Effector memory CD4-positive, alpha-beta T cell (primary cell): ENCODE measurements around the gene CHI3L1.

Source experiments
- DNase-seq, 3 donors: peaks; one replicate each; pipeline ENCODE4 v3.0.0-alpha.2; 2020
- H3K27ac ChIP-seq: 2 replicates; pipeline ENCODE4 v1.7.0; 2013; ENCODE audit warnings: mild to moderate bottlenecking, low read length, moderate library complexity; ENCODE audit not compliant: insufficient read depth, poor library complexity, severe bottlenecking
- H3K27me3 ChIP-seq: replicated peaks from 2 replicates; pipeline ENCODE4 v1.7.0; 2013; ENCODE audit warnings: mild to moderate bottlenecking, low read length; ENCODE audit not compliant: insufficient read depth, control insufficient read depth, poor library complexity, severe bottlenecking
- H3K36me3 ChIP-seq: 2 replicates; pipeline ENCODE4 v1.7.0; 2013; ENCODE audit warnings: mild to moderate bottlenecking, low read length, moderate library complexity; ENCODE audit not compliant: control insufficient read depth, insufficient read depth
- H3K4me1 ChIP-seq: 2 replicates; pipeline ENCODE4 v1.7.0; 2013; ENCODE audit warnings: low read length, mild to moderate bottlenecking; ENCODE audit not compliant: control insufficient read depth, insufficient read depth, poor library complexity, severe bottlenecking
- H3K4me3 ChIP-seq: 2 replicates; pipeline ENCODE4 v1.7.0; 2013; ENCODE audit warnings: low read length, low read depth, mild to moderate bottlenecking; ENCODE audit not compliant: insufficient read depth, poor library complexity, severe bottlenecking
- H3K9me3 ChIP-seq: 2 replicates; pipeline ENCODE4 v1.7.0; 2013; ENCODE audit warnings: mild to moderate bottlenecking, low read length, moderate library complexity; ENCODE audit not compliant: control insufficient read depth

CHI3L1 gene

GRCh38 chr1:203146042-203146369, 40.5 kb downstream of the CHI3L1 start:
- H3K27ac ChIP-seq, result no peak overlapping the region
- no peak for DNase-seq

DNA sequence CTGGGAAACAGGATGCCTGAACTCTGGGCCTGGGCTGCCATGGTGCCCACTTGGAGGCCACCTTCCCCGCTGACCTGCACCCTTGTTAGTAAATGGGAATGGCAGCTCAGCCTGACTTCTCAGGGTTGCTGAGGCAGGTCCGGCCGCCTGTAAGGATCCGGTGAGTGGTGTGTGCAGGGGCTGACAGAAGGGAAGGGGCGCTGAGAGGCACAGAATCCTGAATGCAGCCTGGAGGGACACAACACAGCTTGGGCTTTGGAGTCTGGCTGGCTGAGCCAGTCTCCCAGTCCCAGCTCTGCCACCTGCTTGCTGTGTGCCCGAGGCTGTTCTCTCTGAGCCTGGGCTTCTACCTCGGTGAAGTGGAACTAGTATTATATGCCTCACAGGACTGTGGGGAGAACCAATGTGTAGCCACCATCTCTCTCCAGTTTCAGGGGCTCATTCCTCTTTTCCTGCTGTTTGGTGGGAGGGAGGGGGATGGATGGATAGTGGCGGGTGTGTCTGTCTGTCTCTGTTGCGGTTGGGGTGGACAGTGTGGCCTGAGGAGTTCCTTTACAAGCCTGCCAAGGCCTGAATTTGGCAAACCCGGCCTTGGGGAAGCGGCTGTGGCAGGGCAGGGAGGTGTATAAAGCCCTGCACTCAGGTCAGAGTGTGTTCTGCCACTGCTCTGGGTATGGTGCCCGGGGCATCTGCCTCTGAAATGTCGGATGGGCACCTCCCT, 41.0 kb downstream of the CHI3L1 start:
- no peaks in the 10 kb centered on the region for H3K36me3 ChIP-seq
- no peak overlapping the region for H3K4me3 ChIP-seq
- no peak overlapping the region for H3K27ac ChIP-seq
- no peak for DNase-seq
- H3K4me1 ChIP-seq, result no peaks in the 10 kb centered on the region
- no peaks in the 10 kb centered on the region for H3K27me3 ChIP-seq
- H3K9me3 ChIP-seq, result no peaks in the 10 kb centered on the region

More at GRCh38 chr1:203146042-203146369, 40.5 kb downstream of the CHI3L1 start:
- H3K9me3 ChIP-seq, result no peaks in the 10 kb centered on the region
- no peaks in the 10 kb centered on the region for H3K4me1 ChIP-seq
- H3K36me3 ChIP-seq, result no peaks in the 10 kb centered on the region
- H3K4me3 ChIP-seq, result no peak overlapping the region
- H3K27me3 ChIP-seq, result no peaks in the 10 kb centered on the region

- DNase-seq, result no peak
- Histone ChIP-seq H3K4me3 (no peak overlapping the region), H3K4me1 (no peaks in the 10 kb centered on the region), H3K36me3 (no peaks in the 10 kb centered on the region), H3K27ac (no peak overlapping the region), H3K27me3 (no peaks in the 10 kb centered on the region), H3K9me3 (no peaks in the 10 kb centered on the region)
These were observed 41.8 kb downstream of the CHI3L1 start for GRCh38 chr1:203144661-203145060.

GRCh38 chr1:203143641-203144040, 42.9 kb downstream of the CHI3L1 start:
- no peak for DNase-seq
- no peaks in the 10 kb centered on the region for H3K27me3 ChIP-seq
- H3K9me3 ChIP-seq, result no peaks in the 10 kb centered on the region
- no peak overlapping the region for H3K4me3 ChIP-seq
- no peaks in the 10 kb centered on the region for H3K36me3 ChIP-seq
- no peak overlapping the region for H3K27ac ChIP-seq
- no peaks in the 10 kb centered on the region for H3K4me1 ChIP-seq

DNA sequence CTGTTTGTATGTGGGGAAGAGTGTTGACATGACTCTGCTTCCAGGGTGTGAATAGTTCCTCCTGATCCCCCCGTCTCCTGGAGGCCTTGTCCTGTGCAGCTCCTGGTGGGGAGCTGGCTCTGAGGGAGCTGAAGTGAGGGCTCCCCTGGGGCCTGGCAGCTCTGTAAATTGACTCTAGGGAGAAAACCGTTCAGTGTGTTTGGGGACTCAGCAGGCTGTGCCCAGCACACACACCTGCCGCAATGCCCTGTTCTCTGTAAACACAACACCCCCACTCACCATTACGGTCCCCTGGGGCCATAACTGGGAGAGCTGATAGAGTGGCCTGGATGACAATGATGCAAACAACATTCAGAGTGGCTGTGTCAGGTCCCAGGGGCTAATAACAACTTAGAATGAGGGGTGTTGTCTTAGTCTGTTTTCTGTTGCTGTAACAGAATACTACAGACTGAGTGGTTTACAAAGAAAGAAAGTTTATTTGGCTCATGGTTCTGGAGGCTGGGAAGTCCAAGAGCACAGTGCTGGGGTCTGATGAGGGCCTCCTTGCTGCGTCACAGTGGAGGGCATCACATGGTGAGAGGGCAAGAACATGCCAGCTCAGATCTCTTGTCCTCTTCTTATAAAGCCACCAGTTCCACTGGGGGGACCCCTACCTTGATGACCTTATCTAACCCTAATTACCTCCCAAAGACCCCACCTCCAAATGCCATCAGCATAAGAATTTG, 43.7 kb downstream of the CHI3L1 start:
- Histone ChIP-seq H3K36me3 (no peaks in the 10 kb centered on the region), H3K9me3 (no peaks in the 10 kb centered on the region), H3K4me3 (no peak overlapping the region), H3K4me1 (no peaks in the 10 kb centered on the region), H3K27ac (no peak overlapping the region), H3K27me3 (no peaks in the 10 kb centered on the region)
- DNase-seq, result no peak

GRCh38 chr1:203142124-203142523, 44.4 kb downstream of the CHI3L1 start:
- no peak overlapping the region for H3K27ac ChIP-seq
- H3K4me3 ChIP-seq, result no peak overlapping the region
- H3K36me3 ChIP-seq, result no peaks in the 10 kb centered on the region
- no peaks in the 10 kb centered on the region for H3K27me3 ChIP-seq
- no peak for DNase-seq
- no peaks in the 10 kb centered on the region for H3K9me3 ChIP-seq
- H3K4me1 ChIP-seq, result no peaks in the 10 kb centered on the region

- DNase-seq, result no peak
These were observed 45.6 kb downstream of the CHI3L1 start for GRCh38 chr1:203140743-203141520.

GRCh38 chr1:203139976-203140475, 46.5 kb downstream of the CHI3L1 start:
- no peak for DNase-seq
- Histone ChIP-seq H3K27me3 (no peaks in the 10 kb centered on the region), H3K4me1 (peaks cover 7% of the 10 kb centered on the region), H3K4me3 (no peak overlapping the region), H3K36me3 (no peaks in the 10 kb centered on the region), H3K27ac (no peak overlapping the region), H3K9me3 (no peaks in the 10 kb centered on the region)

More at GRCh38 chr1:203140743-203141520, 45.6 kb downstream of the CHI3L1 start:
- no peak overlapping the region for H3K4me3 ChIP-seq
- no peaks in the 10 kb centered on the region for H3K9me3 ChIP-seq
- H3K4me1 ChIP-seq, result peaks cover 6% of the 10 kb centered on the region
- H3K27me3 ChIP-seq, result no peaks in the 10 kb centered on the region
- no peaks in the 10 kb centered on the region for H3K36me3 ChIP-seq
- no peak overlapping the region for H3K27ac ChIP-seq

DNA sequence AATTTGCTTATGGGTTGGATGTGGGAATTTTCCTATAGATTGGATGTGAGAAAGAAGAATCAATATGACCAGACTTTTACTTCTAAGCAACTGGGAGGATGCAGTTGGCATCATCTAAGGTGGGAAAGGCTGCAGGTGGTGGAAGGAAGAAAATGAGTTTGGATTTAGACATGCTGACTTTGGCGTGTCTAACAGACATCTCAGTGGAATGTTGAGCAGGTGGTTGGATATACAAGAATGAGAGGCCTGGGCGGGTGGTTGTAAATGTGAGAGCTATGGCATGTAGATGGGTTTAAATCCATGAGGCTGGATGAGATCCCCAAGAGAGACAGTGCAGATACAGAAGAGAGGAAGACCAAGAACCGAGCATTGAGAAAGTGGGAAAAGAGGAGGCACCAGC, 48.4 kb downstream of the CHI3L1 start:
- Histone ChIP-seq H3K27me3 (no peaks in the 10 kb centered on the region), H3K36me3 (no peaks in the 10 kb centered on the region), H3K27ac (no peak overlapping the region), H3K4me1 (peaks cover 7% of the 10 kb centered on the region), H3K9me3 (no peaks in the 10 kb centered on the region), H3K4me3 (no peak overlapping the region)
- no peak for DNase-seq

DNA sequence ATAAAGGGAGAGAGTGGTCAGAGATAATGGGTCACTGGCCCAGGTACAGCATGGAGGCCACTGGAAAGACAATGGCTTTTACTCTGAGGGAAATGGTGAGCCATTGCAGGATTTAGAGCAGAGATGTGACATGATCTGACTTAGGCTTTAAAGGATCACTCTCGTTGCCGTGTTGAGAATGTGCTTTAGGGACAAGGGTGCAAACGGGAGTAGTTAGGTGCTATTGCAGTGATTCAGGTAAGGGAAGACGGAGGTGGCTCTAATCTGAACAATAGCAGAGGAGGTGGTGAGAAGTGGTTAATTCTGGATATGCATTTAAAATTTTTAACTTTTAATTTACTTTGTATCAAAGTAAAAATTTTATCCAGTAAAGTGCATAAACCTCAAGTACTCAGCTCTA, 49.2 kb downstream of the CHI3L1 start:
- Histone ChIP-seq H3K27me3 (no peaks in the 10 kb centered on the region), H3K4me3 (no peak overlapping the region), H3K4me1 (peaks cover 7% of the 10 kb centered on the region), H3K36me3 (no peaks in the 10 kb centered on the region), H3K27ac (no peak overlapping the region), H3K9me3 (no peaks in the 10 kb centered on the region)
- DNase-seq, result no peak
